HEK293 (cell line): Measurements from ENCODE around the gene DNAH8.

Experiments used
- BCL6B ChIP-seq: fragments of 450-650 bp; formaldehyde crosslinking; IDR thresholded peaks from 2 replicates; pipeline ENCODE4 v1.5.1; 2017; ENCODE audit warnings: missing biosample characterization, missing genetic modification characterization
- KLF7 ChIP-seq: fragments of 450-650 bp; formaldehyde crosslinking; IDR thresholded peaks from 2 replicates; pipeline ENCODE4 v1.5.1; 2016; ENCODE audit warnings: missing biosample characterization, missing genetic modification characterization, borderline replicate concordance
- KLF8 ChIP-seq: fragments of 450-650 bp; formaldehyde crosslinking; IDR thresholded peaks from 2 replicates; pipeline ENCODE4 v1.5.1; 2016; ENCODE audit warnings: missing biosample characterization, missing genetic modification characterization
- OSR2 ChIP-seq: fragments of 450-650 bp; formaldehyde crosslinking; IDR thresholded peaks from 2 replicates; pipeline ENCODE4 v1.5.1; 2016; ENCODE audit warnings: missing biosample characterization, missing genetic modification characterization
- PRDM10 ChIP-seq: fragments of 450-650 bp; formaldehyde crosslinking; IDR thresholded peaks from 2 replicates; pipeline ENCODE4 v1.5.1; 2016; ENCODE audit warnings: missing biosample characterization, missing genetic modification characterization
- PRDM4 ChIP-seq: fragments of 450-650 bp; formaldehyde crosslinking; IDR thresholded peaks from 2 replicates; pipeline ENCODE4 v1.5.1; 2017; ENCODE audit warnings: missing biosample characterization, missing genetic modification characterization
- ZBTB20 ChIP-seq: fragments of 450-650 bp; formaldehyde crosslinking; IDR thresholded peaks from 2 replicates; pipeline ENCODE4 v1.5.1; 2016; ENCODE audit warnings: missing biosample characterization, missing genetic modification characterization
- ZFP69B ChIP-seq: fragments of 450-650 bp; formaldehyde crosslinking; IDR thresholded peaks from 2 replicates; pipeline ENCODE4 v1.5.1; 2016; ENCODE audit warnings: missing biosample characterization, missing genetic modification characterization
- ZNF133 ChIP-seq: fragments of 450-650 bp; formaldehyde crosslinking; IDR thresholded peaks from 2 replicates; pipeline ENCODE4 v1.5.1; 2016; ENCODE audit warnings: missing biosample characterization, missing genetic modification characterization
- ZNF174 ChIP-seq: fragments of 450-650 bp; formaldehyde crosslinking; IDR thresholded peaks from 2 replicates; pipeline ENCODE4 v1.5.0; 2017; ENCODE audit warnings: missing biosample characterization, mild to moderate bottlenecking, missing genetic modification characterization
- ZNF266 ChIP-seq: fragments of 450-650 bp; formaldehyde crosslinking; IDR thresholded peaks from 2 replicates; pipeline ENCODE4 v1.5.1; 2016; ENCODE audit warnings: missing biosample characterization, missing genetic modification characterization, low read depth
- ZNF324 ChIP-seq: fragments of 450-650 bp; formaldehyde crosslinking; IDR thresholded peaks from 2 replicates; pipeline ENCODE4 v1.5.1; 2016; ENCODE audit warnings: missing biosample characterization, missing genetic modification characterization
- ZNF391 ChIP-seq: fragments of 450-650 bp; formaldehyde crosslinking; IDR thresholded peaks from 2 replicates; pipeline ENCODE4 v1.5.1; 2016; ENCODE audit warnings: low read depth, missing biosample characterization, missing genetic modification characterization, borderline replicate concordance
- ZNF558 ChIP-seq: fragments of 450-650 bp; formaldehyde crosslinking; IDR thresholded peaks from 2 replicates; pipeline ENCODE4 v1.5.1; 2016; ENCODE audit warnings: missing biosample characterization, missing genetic modification characterization
- ZNF664 ChIP-seq: fragments of 450-650 bp; formaldehyde crosslinking; IDR thresholded peaks from 2 replicates; pipeline ENCODE4 v1.5.1; 2016; ENCODE audit warnings: missing biosample characterization, missing genetic modification characterization
- ZNF747 ChIP-seq: fragments of 450-650 bp; formaldehyde crosslinking; IDR thresholded peaks from 2 replicates; pipeline ENCODE4 v1.5.1; 2016; ENCODE audit warnings: missing biosample characterization, missing genetic modification characterization
- ZNF791 ChIP-seq: fragments of 450-650 bp; formaldehyde crosslinking; IDR thresholded peaks from 2 replicates; pipeline ENCODE4 v1.5.1; 2016; ENCODE audit warnings: missing biosample characterization, missing genetic modification characterization
- ZNF843 ChIP-seq: fragments of 450-650 bp; formaldehyde crosslinking; IDR thresholded peaks from 2 replicates; pipeline ENCODE4 v1.5.1; 2016; ENCODE audit warnings: missing biosample characterization, missing genetic modification characterization
- ZSCAN16 ChIP-seq: fragments of 450-650 bp; formaldehyde crosslinking; IDR thresholded peaks from 2 replicates; pipeline ENCODE4 v1.5.1; 2016; ENCODE audit warnings: missing biosample characterization, missing genetic modification characterization
- TF ChIP-seq, protein P1 (sequence below): fragments of 450-650 bp; formaldehyde crosslinking; IDR thresholded peaks from 2 replicates; pipeline ENCODE4 v1.5.1; 2016; ENCODE audit warnings: missing biosample characterization, missing genetic modification characterization
- TF ChIP-seq, protein P2 (sequence below): fragments of 450-650 bp; formaldehyde crosslinking; IDR thresholded peaks from 2 replicates; pipeline ENCODE4 v1.5.1; 2016; ENCODE audit warnings: missing biosample characterization, missing genetic modification characterization, low read depth
- TF ChIP-seq, protein P3 (sequence below): fragments of 450-650 bp; formaldehyde crosslinking; IDR thresholded peaks from 2 replicates; pipeline ENCODE4 v1.5.1; 2016; ENCODE audit warnings: missing biosample characterization, missing genetic modification characterization

The DNAH8 gene

GRCh38 chr6:38974389-38975151 is 259.5 kb downstream of the DNAH8 start (continued):
- TF ChIP-seq PRDM10 (tag by site-specific recombination) (peak; percentile 52; the same call in 1 of the 2 replicates), ZNF664 (no peak), ZNF747 (tag by site-specific recombination) (no peak), ZNF391 (tag by site-specific recombination) (peak; percentile 93), ZNF324 (tag by site-specific recombination) (peak; percentile 89; the same call in 1 of the 2 replicates), KLF7 (tag by site-specific recombination) (peak; percentile 80; the same call in 1 of the 2 replicates), ZBTB20 (0 out of 2 replicates have a peak, but pooled peaks have one; percentile 15), ZNF558 (peak; percentile 61; the same call in 1 of the 2 replicates), OSR2 (peak; percentile 99), ZNF843 (tag by site-specific recombination) (peak; percentile 100), ZFP69B (peak; percentile 56; the same call in 1 of the 2 replicates), PRDM4 (tag by site-specific recombination) (peak; percentile 96), ZNF791 (no peak), ZNF174 (tag by site-specific recombination) (no peak), ZNF266 (tag by site-specific recombination) (no peak), ZSCAN16 (no peak), BCL6B (tag by site-specific recombination) (0 out of 2 replicates have a peak, but pooled peaks have one; percentile 30), ZNF133 (tag by site-specific recombination) (no peak), KLF8 (tag by site-specific recombination) (peak; percentile 88)
- TF ChIP-seq, protein P1, sequence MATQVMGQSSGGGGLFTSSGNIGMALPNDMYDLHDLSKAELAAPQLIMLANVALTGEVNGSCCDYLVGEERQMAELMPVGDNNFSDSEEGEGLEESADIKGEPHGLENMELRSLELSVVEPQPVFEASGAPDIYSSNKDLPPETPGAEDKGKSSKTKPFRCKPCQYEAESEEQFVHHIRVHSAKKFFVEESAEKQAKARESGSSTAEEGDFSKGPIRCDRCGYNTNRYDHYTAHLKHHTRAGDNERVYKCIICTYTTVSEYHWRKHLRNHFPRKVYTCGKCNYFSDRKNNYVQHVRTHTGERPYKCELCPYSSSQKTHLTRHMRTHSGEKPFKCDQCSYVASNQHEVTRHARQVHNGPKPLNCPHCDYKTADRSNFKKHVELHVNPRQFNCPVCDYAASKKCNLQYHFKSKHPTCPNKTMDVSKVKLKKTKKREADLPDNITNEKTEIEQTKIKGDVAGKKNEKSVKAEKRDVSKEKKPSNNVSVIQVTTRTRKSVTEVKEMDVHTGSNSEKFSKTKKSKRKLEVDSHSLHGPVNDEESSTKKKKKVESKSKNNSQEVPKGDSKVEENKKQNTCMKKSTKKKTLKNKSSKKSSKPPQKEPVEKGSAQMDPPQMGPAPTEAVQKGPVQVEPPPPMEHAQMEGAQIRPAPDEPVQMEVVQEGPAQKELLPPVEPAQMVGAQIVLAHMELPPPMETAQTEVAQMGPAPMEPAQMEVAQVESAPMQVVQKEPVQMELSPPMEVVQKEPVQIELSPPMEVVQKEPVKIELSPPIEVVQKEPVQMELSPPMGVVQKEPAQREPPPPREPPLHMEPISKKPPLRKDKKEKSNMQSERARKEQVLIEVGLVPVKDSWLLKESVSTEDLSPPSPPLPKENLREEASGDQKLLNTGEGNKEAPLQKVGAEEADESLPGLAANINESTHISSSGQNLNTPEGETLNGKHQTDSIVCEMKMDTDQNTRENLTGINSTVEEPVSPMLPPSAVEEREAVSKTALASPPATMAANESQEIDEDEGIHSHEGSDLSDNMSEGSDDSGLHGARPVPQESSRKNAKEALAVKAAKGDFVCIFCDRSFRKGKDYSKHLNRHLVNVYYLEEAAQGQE (tag by site-specific recombination), result no peak
- TF ChIP-seq, protein P2, sequence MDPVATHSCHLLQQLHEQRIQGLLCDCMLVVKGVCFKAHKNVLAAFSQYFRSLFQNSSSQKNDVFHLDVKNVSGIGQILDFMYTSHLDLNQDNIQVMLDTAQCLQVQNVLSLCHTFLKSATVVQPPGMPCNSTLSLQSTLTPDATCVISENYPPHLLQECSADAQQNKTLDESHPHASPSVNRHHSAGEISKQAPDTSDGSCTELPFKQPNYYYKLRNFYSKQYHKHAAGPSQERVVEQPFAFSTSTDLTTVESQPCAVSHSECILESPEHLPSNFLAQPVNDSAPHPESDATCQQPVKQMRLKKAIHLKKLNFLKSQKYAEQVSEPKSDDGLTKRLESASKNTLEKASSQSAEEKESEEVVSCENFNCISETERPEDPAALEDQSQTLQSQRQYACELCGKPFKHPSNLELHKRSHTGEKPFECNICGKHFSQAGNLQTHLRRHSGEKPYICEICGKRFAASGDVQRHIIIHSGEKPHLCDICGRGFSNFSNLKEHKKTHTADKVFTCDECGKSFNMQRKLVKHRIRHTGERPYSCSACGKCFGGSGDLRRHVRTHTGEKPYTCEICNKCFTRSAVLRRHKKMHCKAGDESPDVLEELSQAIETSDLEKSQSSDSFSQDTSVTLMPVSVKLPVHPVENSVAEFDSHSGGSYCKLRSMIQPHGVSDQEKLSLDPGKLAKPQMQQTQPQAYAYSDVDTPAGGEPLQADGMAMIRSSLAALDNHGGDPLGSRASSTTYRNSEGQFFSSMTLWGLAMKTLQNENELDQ (tag by site-specific recombination), result peak; percentile 48; the same call in 1 of the 2 replicates
- TF ChIP-seq, protein P3, sequence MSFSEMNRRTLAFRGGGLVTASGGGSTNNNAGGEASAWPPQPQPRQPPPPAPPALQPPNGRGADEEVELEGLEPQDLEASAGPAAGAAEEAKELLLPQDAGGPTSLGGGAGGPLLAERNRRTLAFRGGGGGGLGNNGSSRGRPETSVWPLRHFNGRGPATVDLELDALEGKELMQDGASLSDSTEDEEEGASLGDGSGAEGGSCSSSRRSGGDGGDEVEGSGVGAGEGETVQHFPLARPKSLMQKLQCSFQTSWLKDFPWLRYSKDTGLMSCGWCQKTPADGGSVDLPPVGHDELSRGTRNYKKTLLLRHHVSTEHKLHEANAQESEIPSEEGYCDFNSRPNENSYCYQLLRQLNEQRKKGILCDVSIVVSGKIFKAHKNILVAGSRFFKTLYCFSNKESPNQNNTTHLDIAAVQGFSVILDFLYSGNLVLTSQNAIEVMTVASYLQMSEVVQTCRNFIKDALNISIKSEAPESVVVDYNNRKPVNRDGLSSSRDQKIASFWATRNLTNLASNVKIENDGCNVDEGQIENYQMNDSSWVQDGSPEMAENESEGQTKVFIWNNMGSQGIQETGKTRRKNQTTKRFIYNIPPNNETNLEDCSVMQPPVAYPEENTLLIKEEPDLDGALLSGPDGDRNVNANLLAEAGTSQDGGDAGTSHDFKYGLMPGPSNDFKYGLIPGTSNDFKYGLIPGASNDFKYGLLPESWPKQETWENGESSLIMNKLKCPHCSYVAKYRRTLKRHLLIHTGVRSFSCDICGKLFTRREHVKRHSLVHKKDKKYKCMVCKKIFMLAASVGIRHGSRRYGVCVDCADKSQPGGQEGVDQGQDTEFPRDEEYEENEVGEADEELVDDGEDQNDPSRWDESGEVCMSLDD (tag by site-specific recombination), result no peak
